Kidney (tissue), 14 donors: ENCODE data around the gene OVOL3. TPM values are rescaled to one million over a fixed set of nuclear protein-coding genes. Genes with fewer than 3 reads are reported as not detected.

Source experiments
- DNase-seq, 5 donors: peaks; one replicate each; pipeline ENCODE4 v3.0.0-alpha.2; 2013 to 2020
- FAIRE-seq: peaks from 2 replicates; lab custom pipeline; 2012; peaks lifted over from hg19 to GRCh38; lab: Jason Lieb, UNC
- H3K27ac ChIP-seq, 2 donors: one replicate each; pipeline ENCODE4 v1.7.0; 2013; ENCODE audit warnings: low read depth in 2 of 2, low read length in 2 of 2, inconsistent platforms in 1 of 2
- H3K27me3 ChIP-seq: one replicate; pipeline ENCODE4 v1.7.1; 2013; ENCODE audit warnings: low read length, inconsistent platforms; ENCODE audit not compliant: control insufficient read depth, insufficient read depth
- H3K36me3 ChIP-seq, 3 donors: one replicate each; pipeline versions ENCODE4 v1.7.0 to v1.7.1; 2013; ENCODE audit warnings: low read length in 3 of 3, control low read depth in 1 of 3, inconsistent platforms in 1 of 3; ENCODE audit not compliant: insufficient read depth in 3 of 3, control insufficient read depth in 2 of 3
- H3K4me1 ChIP-seq, 3 donors: one replicate each; pipeline versions ENCODE4 v1.7.0 to v1.7.1; 2013; ENCODE audit warnings: low read length in 3 of 3, inconsistent platforms in 1 of 3, low read depth in 1 of 3; ENCODE audit not compliant: control insufficient read depth in 2 of 3, insufficient read depth in 2 of 3
- H3K4me3 ChIP-seq, 3 donors: one replicate each; pipeline versions ENCODE4 v1.7.0 to v1.8.1; 2013; ENCODE audit warnings: low read length in 3 of 3, control low read depth in 1 of 3, inconsistent platforms in 1 of 3
- H3K9ac ChIP-seq, 3 donors: one replicate each; pipeline versions ENCODE4 v1.7.0 to v1.7.1; 2013; ENCODE audit warnings: low read length in 3 of 3, control low read depth in 1 of 3, inconsistent platforms in 1 of 3
- H3K9me3 ChIP-seq, 3 donors: one replicate each; pipeline versions ENCODE4 v1.7.0 to v1.7.1; 2013; ENCODE audit warnings: low read length in 3 of 3, control low read depth in 1 of 3, inconsistent platforms in 1 of 3; ENCODE audit not compliant: control insufficient read depth in 2 of 3, insufficient read depth in 1 of 3
- intact Hi-C: fragments of 100-400 bp; cut with DNase I; formaldehyde crosslinking; loops from one replicate; pipeline ENCODE4 v1.11.1; 2022
- polyA plus RNA-seq: library from polyadenylated mRNA; stranded (reverse); fragments of 350-450 nt; fragmentation: Illumina TruSeq; extraction: RNeasy Lipid Tissue Mini Kit (QIAGEN cat#74804); gene quantifications from one replicate; pipeline ENCODE4 v1.2.3, GENCODE V29; 2014; ENCODE audit warnings: low read depth, low replicate concordance; ENCODE audit not compliant: insufficient read depth
- total RNA-seq: library from RNA; stranded (reverse); fragmentation: NEBNext Ultra II Directional; extraction: Animal tissue kit (Norgen Biotek cat#: 25700); gene quantifications from one replicate; pipeline ENCODE4 v1.2.1, GENCODE V29; 2021
- TF ChIP-seq, protein P1 (sequence below): IDR thresholded peaks from 3 replicates; pipeline ENCODE4 v1.5.1; 2012; ENCODE audit warnings: mild to moderate bottlenecking, moderate library complexity, borderline replicate concordance; ENCODE audit not compliant: insufficient read depth; ENCODE audit errors: extremely low read depth
- donor health status: control.
- donor health status: control.
- donor health status: control.
- donor health status: control.
- donor health status: control.
- donor health status: DM: yes; HTN: yes; CAD: no.
- donor health status: Normal renal cell carcinoma (clear cell type).

Gene OVOL3
- total and polyA plus RNA-seq, 2 donors from 2014 or later = not detected

- no peaks in the 10 kb centered on the region for H3K9me3 ChIP-seq
- no peaks in the 10 kb centered on the region for H3K27me3 ChIP-seq
- intact Hi-C loops = no loop called here
- H3K36me3 ChIP-seq = peaks cover 10 to 18% (median 13%) of the 10 kb centered on the region in 3 donors
- peak overlapping the region; percentile 81 to 100 (median 90) for H3K4me3 ChIP-seq
- TF ChIP-seq, protein P1, sequence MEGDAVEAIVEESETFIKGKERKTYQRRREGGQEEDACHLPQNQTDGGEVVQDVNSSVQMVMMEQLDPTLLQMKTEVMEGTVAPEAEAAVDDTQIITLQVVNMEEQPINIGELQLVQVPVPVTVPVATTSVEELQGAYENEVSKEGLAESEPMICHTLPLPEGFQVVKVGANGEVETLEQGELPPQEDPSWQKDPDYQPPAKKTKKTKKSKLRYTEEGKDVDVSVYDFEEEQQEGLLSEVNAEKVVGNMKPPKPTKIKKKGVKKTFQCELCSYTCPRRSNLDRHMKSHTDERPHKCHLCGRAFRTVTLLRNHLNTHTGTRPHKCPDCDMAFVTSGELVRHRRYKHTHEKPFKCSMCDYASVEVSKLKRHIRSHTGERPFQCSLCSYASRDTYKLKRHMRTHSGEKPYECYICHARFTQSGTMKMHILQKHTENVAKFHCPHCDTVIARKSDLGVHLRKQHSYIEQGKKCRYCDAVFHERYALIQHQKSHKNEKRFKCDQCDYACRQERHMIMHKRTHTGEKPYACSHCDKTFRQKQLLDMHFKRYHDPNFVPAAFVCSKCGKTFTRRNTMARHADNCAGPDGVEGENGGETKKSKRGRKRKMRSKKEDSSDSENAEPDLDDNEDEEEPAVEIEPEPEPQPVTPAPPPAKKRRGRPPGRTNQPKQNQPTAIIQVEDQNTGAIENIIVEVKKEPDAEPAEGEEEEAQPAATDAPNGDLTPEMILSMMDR = no peak
- H3K9ac ChIP-seq = peak overlapping the region; percentile 69 to 100 (median 87)
- peaks cover 0 to 8% (median 7%) of the 10 kb centered on the region in 3 donors for H3K4me1 ChIP-seq
- DNase-seq = peak; percentile 59 to 87 (median 86)
- FAIRE-seq = no peak
- H3K27ac ChIP-seq = peak overlapping the region; percentile 99 to 100
Measured at GRCh38 chr19:36140304-36141038, 29.5 kb downstream of the OVOL3 start.

- Histone ChIP-seq H3K4me1 (peaks cover 0 to 8% (median 7%) of the 10 kb centered on the region in 3 donors), H3K36me3 (peaks cover 15 to 26% (median 22%) of the 10 kb centered on the region in 3 donors), H3K27me3 (no peaks in the 10 kb centered on the region), H3K9ac (no peak overlapping the region), H3K27ac (peak overlapping the region; percentile 99 to 100), H3K4me3 (peak overlapping the region; percentile 81 to 100 (median 90)), H3K9me3 (no peaks in the 10 kb centered on the region)
- TF ChIP-seq, protein P1 = no peak
- DNase-seq (peak; percentile 86 to 95 (median 93)), FAIRE-seq (no peak)
- intact Hi-C loops = no loop called here
Measured at GRCh38 chr19:36141039-36141927, 30.3 kb downstream of the OVOL3 start.

GRCh38 chr19:36142046-36142445 lies 31.1 kb downstream of the OVOL3 start:
- H3K9me3 ChIP-seq = no peaks in the 10 kb centered on the region
- no peak overlapping the region for H3K4me3 ChIP-seq
- TF ChIP-seq, protein P1 = no peak
- intact Hi-C loops = no loop called here
- peaks cover 20 to 34% (median 25%) of the 10 kb centered on the region in 3 donors for H3K36me3 ChIP-seq
- FAIRE-seq (no peak), DNase-seq (peak in 1 of 5 donors; percentile 67)
- no peak overlapping the region for H3K9ac ChIP-seq
- H3K27me3 ChIP-seq = no peaks in the 10 kb centered on the region
- H3K4me1 ChIP-seq = peaks cover 0 to 5% (median 1%) of the 10 kb centered on the region in 3 donors
- H3K27ac ChIP-seq = no peak overlapping the region
